HEK293 (cell line): ENCODE data around the gene NHSL2.

Experiments
- CTCF ChIA-PET: fragments of 350-600 bp; formaldehyde crosslinking; extraction: SDS; loops from one replicate; lab custom pipeline; 2021; ENCODE audit warnings: antibody characterized with exemption; lab: Yijun Ruan, JAX
- POLR2A ChIA-PET: fragments of 300-600 bp; formaldehyde crosslinking; extraction: SDS; loops from one replicate; lab custom pipeline; 2020; ENCODE audit warnings: antibody characterized with exemption, inconsistent platforms; lab: Yijun Ruan, JAX
- H3K27ac ChIP-seq: fragments of 200-500 bp; sonication (Bioruptor generic); 2 replicates; pipeline ENCODE4 v1.5.1; 2014; ENCODE audit warnings: low read depth, low read length, control low read depth, inconsistent platforms; ENCODE audit errors: extremely low read depth
- H3K36me3 ChIP-seq, 2 experiments: fragments of 200-500 bp in 1 of 2; sonication (Bioruptor generic) in 1 of 2; 1 replicate in 1 of 2; 2 replicates in 1 of 2; pipeline ENCODE4 v1.5.1; 2014 to 2017; ENCODE audit warnings: inconsistent platforms in 2 of 2, low read length in 2 of 2; ENCODE audit not compliant: control insufficient read depth in 2 of 2, insufficient read depth in 1 of 2
- H3K4me1 ChIP-seq: fragments of 200-500 bp; sonication (Bioruptor generic); 2 replicates; pipeline ENCODE4 v1.5.1; 2014; ENCODE audit warnings: mild to moderate bottlenecking, low read length, inconsistent platforms; ENCODE audit not compliant: control insufficient read depth, insufficient read depth
- H3K4me3 ChIP-seq: 2 replicates; pipeline ENCODE4 v1.5.1; 2011; ENCODE audit warnings: low read depth, mild to moderate bottlenecking, control low read depth, low read length, moderate library complexity
- H3K9me3 ChIP-seq: fragments of 200-500 bp; sonication (Bioruptor generic); 2 replicates; pipeline ENCODE4 v1.5.1; 2014; ENCODE audit warnings: low read depth, low read length, inconsistent platforms; ENCODE audit not compliant: control insufficient read depth, insufficient read depth
- GLI2 ChIP-seq: fragments of 450-650 bp; formaldehyde crosslinking; IDR thresholded peaks from 2 replicates; pipeline ENCODE4; 2017; ENCODE audit warnings: missing biosample characterization, missing genetic modification characterization, low read depth, borderline replicate concordance
- HOXA7 ChIP-seq: sonication (generic); formaldehyde crosslinking; IDR thresholded peaks from 2 replicates; pipeline ENCODE4 v1.8.1; 2022; ENCODE audit warnings: missing genetic modification reagents, borderline replicate concordance
- HOXD13 ChIP-seq: sonication (generic); formaldehyde crosslinking; IDR thresholded peaks from 2 replicates; pipeline ENCODE4 v1.8.0; 2022; ENCODE audit warnings: missing genetic modification reagents, borderline replicate concordance
- IKZF3 ChIP-seq: fragments of 450-650 bp; IDR thresholded peaks from 2 replicates; pipeline ENCODE4 v1.5.0; 2018; ENCODE audit warnings: missing biosample characterization, mild to moderate bottlenecking, missing genetic modification characterization, moderate library complexity
- ZNF16 ChIP-seq: fragments of 450-650 bp; formaldehyde crosslinking; IDR thresholded peaks from 2 replicates; pipeline ENCODE4 v1.5.1; 2016; ENCODE audit warnings: low read depth, missing biosample characterization, missing genetic modification characterization
- ZNF174 ChIP-seq: fragments of 450-650 bp; formaldehyde crosslinking; IDR thresholded peaks from 2 replicates; pipeline ENCODE4 v1.5.0; 2017; ENCODE audit warnings: missing biosample characterization, mild to moderate bottlenecking, missing genetic modification characterization
- ZNF48 ChIP-seq: fragments of 450-650 bp; formaldehyde crosslinking; IDR thresholded peaks from 2 replicates; pipeline ENCODE4 v1.5.1; 2016; ENCODE audit warnings: missing biosample characterization, missing genetic modification characterization
- ZNF558 ChIP-seq: fragments of 450-650 bp; formaldehyde crosslinking; IDR thresholded peaks from 2 replicates; pipeline ENCODE4 v1.5.1; 2016; ENCODE audit warnings: missing biosample characterization, missing genetic modification characterization
- ZNF837 ChIP-seq: fragments of 450-650 bp; formaldehyde crosslinking; IDR thresholded peaks from 2 replicates; pipeline ENCODE4 v1.5.1; 2016; ENCODE audit warnings: missing biosample characterization, missing genetic modification characterization
- TF ChIP-seq, protein P1 (sequence below): fragments of 450-650 bp; formaldehyde crosslinking; IDR thresholded peaks from 2 replicates; pipeline ENCODE4 v1.5.1; 2016; ENCODE audit warnings: missing biosample characterization, missing genetic modification characterization
- TF ChIP-seq, protein P2 (sequence below): fragments of 450-650 bp; formaldehyde crosslinking; IDR thresholded peaks from 2 replicates; pipeline ENCODE4 v1.5.1; 2016; ENCODE audit warnings: missing biosample characterization, missing genetic modification characterization
- TF ChIP-seq, protein P3 (sequence below): fragments of 450-650 bp; formaldehyde crosslinking; IDR thresholded peaks from 2 replicates; pipeline ENCODE4 v1.5.1; 2016; ENCODE audit warnings: missing biosample characterization, missing genetic modification characterization
- TF ChIP-seq, protein P4 (sequence below): fragments of 450-650 bp; formaldehyde crosslinking; IDR thresholded peaks from 2 replicates; pipeline ENCODE4 v1.5.1; 2017; ENCODE audit warnings: missing biosample characterization, missing genetic modification characterization
- TF ChIP-seq, protein P5 (sequence below): fragments of 450-650 bp; formaldehyde crosslinking; IDR thresholded peaks from 2 replicates; pipeline ENCODE4 v1.5.1; 2016; ENCODE audit warnings: missing biosample characterization, missing genetic modification characterization

NHSL2 gene

DNA sequence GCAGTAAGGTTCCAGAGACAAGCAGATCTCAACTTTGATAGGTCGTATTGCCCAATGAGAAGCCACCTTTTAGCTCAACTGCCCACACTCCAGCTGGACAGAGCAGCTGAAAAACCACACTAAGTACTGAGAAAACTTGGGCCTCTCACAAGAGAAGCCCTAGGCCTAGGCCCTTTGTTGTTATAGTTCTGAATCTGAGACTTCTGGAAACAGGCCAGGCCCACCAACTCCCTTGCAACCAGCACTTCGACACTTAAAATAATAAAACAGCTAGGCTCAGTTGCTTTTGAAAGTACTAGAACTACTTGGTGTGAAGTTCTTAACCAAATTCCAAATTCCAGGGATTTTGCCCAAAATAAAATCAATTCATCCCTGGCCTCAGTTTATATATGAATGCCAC lies 234.5 kb downstream of the NHSL2 start:
- no peak for TF ChIP-seq HOXD13 (CRISPR knock-in tag)
- TF ChIP-seq GLI2 (tag by site-specific recombination): no peak
- TF ChIP-seq, all 188 proteins: peak for 0
- ChIA-PET POLR2A (no interaction called here), CTCF (interaction anchor here (1.5 kb wide), 1 partner anchor 18 kb away, joined by 7 read pairs; no protein-coding TSS in a partner anchor)
- Histone ChIP-seq H3K9me3 (no peaks in the 10 kb centered on the region; the same call in 1 of the 2 replicates), H3K4me1 (no peaks in the 10 kb centered on the region), H3K4me3 (no peak overlapping the region), H3K36me3 (no peaks in the 10 kb centered on the region), H3K27ac (no peak overlapping the region)

DNA sequence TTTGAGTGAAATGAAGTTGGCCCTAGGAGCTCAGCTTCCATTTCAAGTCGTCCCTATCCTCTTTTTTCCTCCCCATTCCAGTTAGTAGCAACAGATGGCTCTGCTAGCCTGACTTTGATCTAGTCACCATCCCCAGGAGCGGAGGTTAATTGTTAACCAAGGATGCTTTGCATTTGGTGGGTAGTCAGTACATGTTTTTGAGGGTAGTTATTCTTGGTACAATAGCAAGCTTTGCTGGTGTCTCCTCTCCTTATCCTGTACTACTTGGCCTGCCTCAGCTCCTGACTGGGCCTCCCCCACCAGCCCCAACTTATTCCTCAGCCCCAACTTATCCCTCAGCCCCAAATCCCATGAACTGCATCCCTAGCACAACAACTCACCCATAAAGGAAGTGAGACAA lies 235.9 kb downstream of the NHSL2 start:
- ChIA-PET CTCF (no interaction called here), POLR2A (no interaction called here)
- Histone ChIP-seq H3K27ac (no peak overlapping the region), H3K36me3 (no peaks in the 10 kb centered on the region), H3K9me3 (no peaks in the 10 kb centered on the region; the same call in 1 of the 2 replicates), H3K4me3 (no peak overlapping the region), H3K4me1 (no peaks in the 10 kb centered on the region)
- TF ChIP-seq ZNF558 (tag by site-specific recombination) (no peak), HOXA7 (CRISPR knock-in tag) (no peak), ZNF48 (tag by site-specific recombination) (no peak), ZNF837 (tag by site-specific recombination) (no peak), ZNF174 (tag by site-specific recombination) (no peak), IKZF3 (tag by site-specific recombination) (no peak), ZNF16 (tag by site-specific recombination) (no peak)
- TF ChIP-seq, protein P1, sequence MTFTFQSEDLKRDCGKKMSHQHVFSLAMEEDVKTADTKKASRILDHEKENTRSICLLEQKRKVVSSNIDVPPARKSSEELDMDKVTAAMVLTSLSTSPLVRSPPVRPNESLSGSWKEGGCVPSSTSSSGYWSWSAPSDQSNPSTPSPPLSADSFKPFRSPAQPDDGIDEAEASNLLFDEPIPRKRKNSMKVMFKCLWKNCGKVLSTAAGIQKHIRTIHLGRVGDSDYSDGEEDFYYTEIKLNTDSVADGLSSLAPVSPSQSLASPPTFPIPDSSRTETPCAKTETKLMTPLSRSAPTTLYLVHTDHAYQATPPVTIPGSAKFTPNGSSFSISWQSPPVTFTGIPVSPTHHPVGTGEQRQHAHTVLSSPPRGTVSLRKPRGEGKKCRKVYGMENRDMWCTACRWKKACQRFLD (tag by site-specific recombination): no peak
- TF ChIP-seq, protein P2, sequence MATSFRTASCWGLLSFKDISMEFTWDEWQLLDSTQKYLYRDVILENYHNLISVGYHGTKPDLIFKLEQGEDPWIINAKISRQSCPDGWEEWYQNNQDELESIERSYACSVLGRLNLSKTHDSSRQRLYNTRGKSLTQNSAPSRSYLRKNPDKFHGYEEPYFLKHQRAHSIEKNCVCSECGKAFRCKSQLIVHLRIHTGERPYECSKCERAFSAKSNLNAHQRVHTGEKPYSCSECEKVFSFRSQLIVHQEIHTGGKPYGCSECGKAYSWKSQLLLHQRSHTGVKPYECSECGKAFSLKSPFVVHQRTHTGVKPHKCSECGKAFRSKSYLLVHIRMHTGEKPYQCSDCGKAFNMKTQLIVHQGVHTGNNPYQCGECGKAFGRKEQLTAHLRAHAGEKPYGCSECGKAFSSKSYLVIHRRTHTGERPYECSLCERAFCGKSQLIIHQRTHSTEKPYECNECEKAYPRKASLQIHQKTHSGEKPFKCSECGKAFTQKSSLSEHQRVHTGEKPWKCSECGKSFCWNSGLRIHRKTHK (tag by site-specific recombination): no peak
- TF ChIP-seq, protein P3, sequence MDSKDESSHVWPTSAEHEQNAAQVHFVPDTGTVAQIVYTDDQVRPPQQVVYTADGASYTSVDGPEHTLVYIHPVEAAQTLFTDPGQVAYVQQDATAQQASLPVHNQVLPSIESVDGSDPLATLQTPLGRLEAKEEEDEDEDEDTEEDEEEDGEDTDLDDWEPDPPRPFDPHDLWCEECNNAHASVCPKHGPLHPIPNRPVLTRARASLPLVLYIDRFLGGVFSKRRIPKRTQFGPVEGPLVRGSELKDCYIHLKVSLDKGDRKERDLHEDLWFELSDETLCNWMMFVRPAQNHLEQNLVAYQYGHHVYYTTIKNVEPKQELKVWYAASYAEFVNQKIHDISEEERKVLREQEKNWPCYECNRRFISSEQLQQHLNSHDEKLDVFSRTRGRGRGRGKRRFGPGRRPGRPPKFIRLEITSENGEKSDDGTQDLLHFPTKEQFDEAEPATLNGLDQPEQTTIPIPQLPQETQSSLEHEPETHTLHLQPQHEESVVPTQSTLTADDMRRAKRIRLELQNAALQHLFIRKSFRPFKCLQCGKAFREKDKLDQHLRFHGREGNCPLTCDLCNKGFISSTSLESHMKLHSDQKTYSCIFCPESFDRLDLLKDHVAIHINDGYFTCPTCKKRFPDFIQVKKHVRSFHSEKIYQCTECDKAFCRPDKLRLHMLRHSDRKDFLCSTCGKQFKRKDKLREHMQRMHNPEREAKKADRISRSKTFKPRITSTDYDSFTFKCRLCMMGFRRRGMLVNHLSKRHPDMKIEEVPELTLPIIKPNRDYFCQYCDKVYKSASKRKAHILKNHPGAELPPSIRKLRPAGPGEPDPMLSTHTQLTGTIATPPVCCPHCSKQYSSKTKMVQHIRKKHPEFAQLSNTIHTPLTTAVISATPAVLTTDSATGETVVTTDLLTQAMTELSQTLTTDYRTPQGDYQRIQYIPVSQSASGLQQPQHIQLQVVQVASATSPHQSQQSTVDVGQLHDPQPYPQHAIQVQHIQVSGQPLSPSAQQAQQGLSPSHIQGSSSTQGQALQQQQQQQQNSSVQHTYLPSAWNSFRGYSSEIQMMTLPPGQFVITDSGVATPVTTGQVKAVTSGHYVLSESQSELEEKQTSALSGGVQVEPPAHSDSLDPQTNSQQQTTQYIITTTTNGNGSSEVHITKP (tag by site-specific recombination): no peak
- TF ChIP-seq, protein P4, sequence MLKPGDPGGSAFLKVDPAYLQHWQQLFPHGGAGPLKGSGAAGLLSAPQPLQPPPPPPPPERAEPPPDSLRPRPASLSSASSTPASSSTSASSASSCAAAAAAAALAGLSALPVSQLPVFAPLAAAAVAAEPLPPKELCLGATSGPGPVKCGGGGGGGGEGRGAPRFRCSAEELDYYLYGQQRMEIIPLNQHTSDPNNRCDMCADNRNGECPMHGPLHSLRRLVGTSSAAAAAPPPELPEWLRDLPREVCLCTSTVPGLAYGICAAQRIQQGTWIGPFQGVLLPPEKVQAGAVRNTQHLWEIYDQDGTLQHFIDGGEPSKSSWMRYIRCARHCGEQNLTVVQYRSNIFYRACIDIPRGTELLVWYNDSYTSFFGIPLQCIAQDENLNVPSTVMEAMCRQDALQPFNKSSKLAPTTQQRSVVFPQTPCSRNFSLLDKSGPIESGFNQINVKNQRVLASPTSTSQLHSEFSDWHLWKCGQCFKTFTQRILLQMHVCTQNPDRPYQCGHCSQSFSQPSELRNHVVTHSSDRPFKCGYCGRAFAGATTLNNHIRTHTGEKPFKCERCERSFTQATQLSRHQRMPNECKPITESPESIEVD: no peak
- TF ChIP-seq, protein P5, sequence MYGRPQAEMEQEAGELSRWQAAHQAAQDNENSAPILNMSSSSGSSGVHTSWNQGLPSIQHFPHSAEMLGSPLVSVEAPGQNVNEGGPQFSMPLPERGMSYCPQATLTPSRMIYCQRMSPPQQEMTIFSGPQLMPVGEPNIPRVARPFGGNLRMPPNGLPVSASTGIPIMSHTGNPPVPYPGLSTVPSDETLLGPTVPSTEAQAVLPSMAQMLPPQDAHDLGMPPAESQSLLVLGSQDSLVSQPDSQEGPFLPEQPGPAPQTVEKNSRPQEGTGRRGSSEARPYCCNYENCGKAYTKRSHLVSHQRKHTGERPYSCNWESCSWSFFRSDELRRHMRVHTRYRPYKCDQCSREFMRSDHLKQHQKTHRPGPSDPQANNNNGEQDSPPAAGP: no peak
